ENCODE data around the gene STEAP2.

STEAP2 gene

DNA sequence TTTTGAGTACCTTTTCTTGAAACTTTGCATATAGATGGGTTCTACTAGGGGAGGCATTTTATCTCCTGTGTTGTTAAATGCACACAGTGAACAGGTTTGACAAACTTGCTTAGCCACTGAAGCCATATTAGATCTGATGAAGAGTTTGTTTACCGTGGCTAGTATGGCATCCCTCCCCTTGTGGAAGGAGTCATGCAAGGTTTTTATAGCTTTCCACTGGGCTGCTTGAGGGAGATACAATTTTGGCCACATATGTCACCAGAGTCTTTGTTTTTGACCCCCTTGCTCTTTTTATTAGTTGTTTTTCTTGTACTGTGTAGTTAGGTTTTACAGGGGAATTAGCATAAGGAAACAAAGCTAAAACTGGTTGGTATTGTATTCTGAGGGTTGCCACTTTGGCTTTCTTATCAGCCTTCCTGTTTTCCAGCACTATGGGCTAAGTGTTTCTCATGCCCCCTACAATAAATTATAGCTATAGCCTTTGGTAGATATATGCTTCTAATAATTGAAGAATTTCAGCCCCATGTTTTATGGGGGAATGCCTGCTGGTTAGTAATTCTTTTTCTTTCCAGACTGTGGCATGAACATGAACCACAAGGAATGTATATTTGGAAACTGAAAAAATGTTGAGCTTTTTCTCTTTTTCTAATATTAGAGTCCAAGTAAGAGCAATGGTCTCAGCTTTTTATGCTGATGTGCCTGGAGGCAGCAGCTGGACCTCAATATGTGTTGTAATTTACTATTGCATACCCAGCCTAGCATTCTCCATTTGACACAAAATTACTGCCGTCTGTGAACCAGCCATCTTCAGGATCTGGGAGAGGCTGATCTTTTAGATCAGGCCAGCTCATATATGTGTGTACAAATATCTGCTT, 18.4 kb upstream of the STEAP2 start:
- intact Hi-C loops (cut with DNase I): no loop called here
- DNase-seq: no peak

DNA sequence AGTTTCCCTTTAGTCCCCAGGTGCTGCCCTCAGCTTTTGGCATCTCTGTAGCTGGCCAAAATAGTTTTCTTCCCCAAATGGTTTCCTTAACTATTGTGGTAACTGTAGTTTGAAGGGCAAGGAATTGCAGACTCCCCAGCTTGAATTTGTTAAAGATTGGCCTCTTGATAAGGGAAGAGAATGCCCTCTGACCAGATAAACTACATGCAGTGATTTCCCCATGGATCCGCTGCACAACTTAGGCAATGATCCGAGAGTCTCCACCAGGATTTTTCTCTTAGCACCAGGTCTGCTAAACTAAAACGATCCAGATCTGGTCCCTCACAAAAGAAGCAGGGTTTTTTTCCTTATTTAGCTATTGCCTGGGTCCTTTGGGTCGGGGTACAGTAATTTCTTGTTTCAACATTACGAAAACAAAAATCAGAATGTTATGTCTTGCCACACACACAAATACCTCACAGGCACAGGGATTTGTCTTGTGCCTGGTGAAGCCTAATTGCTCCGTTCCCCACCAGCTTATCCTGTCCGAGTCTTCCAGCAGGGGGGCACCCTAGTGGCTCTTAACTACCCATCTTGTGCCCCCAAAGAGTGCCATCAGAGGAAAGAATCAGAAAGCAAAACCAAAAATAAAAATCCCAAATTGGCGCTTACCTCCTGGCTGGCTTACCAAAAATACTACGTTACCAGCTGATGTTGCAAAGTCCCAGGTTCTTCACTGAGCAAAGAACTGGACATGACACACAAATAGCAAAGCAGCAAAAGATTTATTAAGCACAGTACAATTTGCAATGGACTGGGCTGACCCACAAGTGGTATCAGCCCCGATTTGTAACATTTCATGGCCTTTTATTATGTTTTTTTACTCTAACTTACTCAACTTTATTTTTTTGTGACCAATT, 16.4 kb upstream of the STEAP2 start:
- DNase-seq: no peak
- intact Hi-C loops (cut with DNase I): no loop called here

DNA sequence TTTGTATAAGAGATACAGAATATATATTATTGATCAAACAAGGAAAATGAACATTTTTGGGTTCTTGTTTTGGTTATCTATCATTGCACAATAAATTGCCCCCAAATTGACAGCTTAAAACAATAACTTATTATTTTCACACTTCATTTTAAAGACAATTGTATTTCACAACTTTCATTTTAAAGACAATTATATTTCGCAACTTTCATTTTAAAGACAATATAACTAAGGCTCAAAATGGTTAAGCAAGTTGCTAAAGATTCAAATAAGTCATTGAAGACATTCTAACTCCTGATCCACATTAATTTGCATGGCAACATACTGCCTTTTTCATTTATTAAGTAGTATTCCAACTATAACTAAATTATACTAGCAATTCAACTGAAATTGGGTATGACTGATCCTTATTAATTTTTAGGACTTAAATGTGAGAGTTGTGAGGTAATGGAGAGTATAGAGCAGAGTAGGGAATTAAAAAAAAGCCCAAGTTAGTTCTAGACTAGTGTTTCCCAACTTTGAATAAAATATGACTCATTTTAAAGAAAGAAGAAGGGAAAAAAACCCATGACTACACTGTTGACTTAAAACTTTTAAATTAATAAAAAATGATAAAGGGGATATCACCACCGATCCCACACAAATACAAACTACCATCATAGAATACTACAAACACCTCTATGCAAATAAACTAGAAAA, 9.9 kb upstream of the STEAP2 start:
- intact Hi-C loops (cut with DNase I): no loop called here
- DNase-seq: no peak

DNA sequence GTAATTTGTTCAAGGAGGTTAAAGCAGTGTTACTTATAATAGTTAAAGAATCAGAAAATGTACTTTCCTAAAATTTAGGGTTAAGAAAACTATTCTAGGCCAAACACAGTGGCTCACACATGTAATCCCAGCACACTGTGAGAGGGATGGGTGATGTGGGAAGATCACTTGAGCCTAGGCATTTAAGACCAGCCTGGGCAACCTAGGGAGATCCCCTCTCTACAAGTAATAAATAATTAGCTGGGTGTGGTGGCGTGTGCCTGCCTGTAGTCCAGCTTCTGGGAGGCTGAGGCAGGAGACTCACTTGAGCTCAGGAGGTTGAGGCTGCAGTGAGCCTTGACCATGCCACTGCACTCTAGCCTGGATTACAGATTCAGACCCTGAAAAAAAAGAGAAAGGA, 3.6 kb upstream of the STEAP2 start:
- DNase-seq: no peak
- intact Hi-C loops (cut with DNase I): no loop called here

- DNase-seq: no peak
- intact Hi-C loops (cut with DNase I): loop anchor here (10.0 kb wide), 1 partner anchor 55 kb away; the partner anchor contains the start of gene STEAP1
These were observed 1.8 kb upstream of the STEAP2 start for GRCh38 chr7:90209776-90210175.

DNA sequence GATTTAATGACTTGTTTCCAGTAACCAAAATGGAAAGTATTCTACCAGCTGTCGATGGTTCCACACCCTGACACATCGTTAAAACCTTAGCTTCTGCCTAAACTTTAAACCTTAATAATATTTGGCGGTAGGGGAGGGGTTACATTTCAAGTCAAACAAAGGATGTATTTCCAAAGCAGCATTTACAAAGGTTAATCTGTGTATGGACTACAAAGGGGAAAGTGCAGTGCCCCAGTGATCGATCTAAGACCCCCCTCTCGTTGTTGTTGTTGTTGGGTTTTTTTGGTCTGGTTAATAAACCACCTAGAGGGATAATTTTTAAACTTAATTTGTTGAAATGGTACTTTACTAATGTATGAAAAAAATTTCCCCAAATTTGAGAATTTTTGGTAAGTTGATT, 1.1 kb upstream of the STEAP2 start:
- intact Hi-C loops (cut with DNase I): loop anchor here (10.0 kb wide), 1 partner anchor 56 kb away; the partner anchor contains the start of gene STEAP1
- no peak for DNase-seq

- intact Hi-C loops (cut with DNase I): loop anchor here (10.0 kb wide), 1 partner anchor 56 kb away; the partner anchor contains the start of gene STEAP1
- DNase-seq: peak in 2 of 10 donors; percentile 7 to 69
These were observed 559 bp upstream of the STEAP2 start for GRCh38 chr7:90210981-90211380.

GRCh38 chr7:90212149-90212495, 582 bp downstream of the STEAP2 start:
- no peak for DNase-seq
- intact Hi-C loops (cut with DNase I): loop anchor here (10.0 kb wide), 1 partner anchor 57 kb away; the partner anchor contains the start of gene STEAP1

DNA sequence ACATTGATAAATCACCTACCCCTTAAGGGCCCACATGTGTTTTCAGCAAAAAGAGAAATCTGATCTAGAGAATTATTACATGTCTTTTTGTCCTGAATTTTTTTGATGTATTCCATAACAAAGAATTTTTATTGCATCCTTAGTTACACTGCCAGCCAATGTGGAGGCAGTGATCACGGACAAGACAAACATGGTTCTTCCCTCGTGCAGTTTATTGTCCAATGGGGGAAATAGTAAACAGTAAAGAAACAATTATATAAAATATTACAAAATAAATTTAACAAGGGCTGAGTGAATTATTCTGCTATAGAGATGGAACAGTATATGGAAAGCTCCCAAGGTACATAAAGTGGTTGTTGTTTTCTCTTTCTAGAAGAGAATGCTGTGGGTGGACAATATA, 2.0 kb downstream of the STEAP2 start:
- no peak for DNase-seq
- intact Hi-C loops (cut with DNase I): loop anchor here (10.0 kb wide), 1 partner anchor 59 kb away; the partner anchor contains the start of gene STEAP1

GRCh38 chr7:90216080-90216674, 4.6 kb downstream of the STEAP2 start:
- intact Hi-C loops (cut with DNase I): loop anchor here (10.0 kb wide), 1 partner anchor 61 kb away; the partner anchor contains the start of gene STEAP1

DNA sequence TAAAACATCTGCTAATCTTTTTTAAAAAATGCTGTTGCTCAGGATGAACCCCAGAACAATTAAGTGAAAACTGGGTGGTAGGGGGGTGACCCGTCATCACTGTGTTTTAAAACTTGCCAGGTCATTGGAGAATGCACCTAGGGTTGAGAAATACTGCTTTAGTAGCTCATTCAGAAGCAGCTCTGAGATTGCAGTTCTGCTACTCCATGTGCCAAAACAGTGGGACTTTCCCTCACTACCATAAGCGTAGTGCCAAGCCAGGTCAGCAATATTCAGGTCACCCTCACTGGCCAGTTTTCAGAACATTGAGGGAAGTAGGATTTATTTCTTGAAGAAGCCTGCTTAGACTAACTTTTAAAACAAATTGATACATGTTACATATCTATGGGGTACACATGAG, 5.2 kb downstream of the STEAP2 start:
- intact Hi-C loops (cut with DNase I): loop anchor here (10.0 kb wide), 1 partner anchor 62 kb away; the partner anchor contains the start of gene STEAP1
- no peak for DNase-seq

More at GRCh38 chr7:90216080-90216674, 4.6 kb downstream of the STEAP2 start:
- no peak for DNase-seq

DNA sequence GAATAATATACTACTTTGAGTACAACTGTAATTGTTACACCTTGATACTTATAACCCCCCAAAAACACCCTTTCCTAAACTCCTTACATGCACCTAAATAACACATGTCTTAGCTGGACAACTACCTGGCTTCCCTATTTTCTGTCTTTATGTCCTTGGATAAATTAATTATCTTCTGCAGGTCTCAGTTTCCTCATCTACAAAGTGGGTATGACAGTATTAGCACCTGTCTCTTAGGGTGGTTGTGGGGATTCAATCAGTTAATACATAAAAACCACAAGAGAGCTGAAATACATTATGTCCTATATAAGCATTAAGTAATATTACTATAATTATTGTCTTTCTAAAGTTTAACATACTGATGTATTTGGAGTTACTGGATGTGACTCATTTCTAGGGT, 10.8 kb downstream of the STEAP2 start:
- intact Hi-C loops (cut with DNase I): no loop called here
- no peak for DNase-seq

DNA sequence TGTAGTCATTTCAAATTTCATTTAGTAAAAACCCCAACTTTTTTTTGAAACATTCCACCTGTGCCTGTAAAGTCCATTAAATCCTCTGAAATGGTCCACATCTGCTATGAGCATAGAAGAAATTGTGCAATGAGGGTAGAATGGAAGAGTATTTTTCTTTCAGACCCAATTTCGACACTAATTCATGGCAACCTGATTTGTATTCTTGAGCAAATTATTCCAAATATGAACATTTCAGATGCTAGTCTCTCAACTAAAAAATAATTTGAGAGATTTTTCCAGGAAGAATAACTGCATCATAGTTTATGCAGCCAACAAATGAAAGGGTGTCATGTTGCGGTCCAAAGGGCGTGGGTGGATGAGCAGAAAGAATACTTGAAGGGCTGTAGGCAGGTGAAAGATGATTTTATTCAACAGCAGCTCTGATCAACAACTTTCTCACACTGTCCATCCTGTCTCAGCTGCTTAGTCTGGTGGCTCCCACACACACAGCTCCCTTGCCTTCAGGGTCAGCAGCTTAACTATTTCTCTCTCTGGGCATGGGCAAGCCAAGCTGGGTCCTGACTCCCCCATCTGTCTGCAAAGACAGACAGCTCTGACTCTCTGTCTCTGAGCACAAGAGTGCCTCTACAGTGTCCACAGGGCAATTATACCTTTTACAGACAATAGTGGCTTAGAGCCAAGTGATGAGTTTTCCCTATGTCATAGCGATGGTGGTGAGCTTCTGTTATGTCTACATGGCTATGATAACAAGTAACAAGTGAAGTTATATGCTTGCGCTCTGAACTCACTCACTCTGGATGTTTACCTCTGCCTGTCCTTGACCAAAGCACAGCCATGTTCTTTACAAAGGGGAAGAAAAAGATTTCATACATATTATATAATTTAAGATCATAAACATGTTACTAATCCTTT, 11.5 kb downstream of the STEAP2 start:
- DNase-seq: no peak
- intact Hi-C loops (cut with DNase I): no loop called here

DNA sequence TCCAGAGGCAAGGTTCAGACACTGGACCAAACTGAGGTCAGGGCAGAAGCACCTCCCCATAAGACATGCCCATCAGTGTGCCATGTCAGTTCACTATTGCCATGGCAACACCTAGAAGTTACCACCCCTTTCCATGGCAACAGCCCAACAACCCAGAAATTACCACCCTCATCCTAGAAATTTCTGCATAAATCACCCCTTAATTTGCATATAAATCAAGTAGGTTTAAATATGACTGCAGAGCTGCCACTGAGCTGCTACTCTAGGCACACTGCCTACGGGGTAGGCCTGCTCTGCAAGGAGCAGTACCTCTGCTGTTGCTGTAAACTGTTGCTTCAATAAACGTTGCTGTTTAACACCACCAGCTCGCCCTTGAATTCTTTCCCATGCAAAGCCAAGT, 12.7 kb downstream of the STEAP2 start:
- no peak for DNase-seq
- intact Hi-C loops (cut with DNase I): no loop called here

GRCh38 chr7:90225181-90225580, 13.6 kb downstream of the STEAP2 start:
- DNase-seq: no peak
- intact Hi-C loops (cut with DNase I): no loop called here

- no peak for DNase-seq
- intact Hi-C loops (cut with DNase I): no loop called here
These were observed 14.1 kb downstream of the STEAP2 start for GRCh38 chr7:90225601-90226000.

GRCh38 chr7:90227259-90227658, 15.7 kb downstream of the STEAP2 start:
- no peak for DNase-seq
- intact Hi-C loops (cut with DNase I): no loop called here

DNA sequence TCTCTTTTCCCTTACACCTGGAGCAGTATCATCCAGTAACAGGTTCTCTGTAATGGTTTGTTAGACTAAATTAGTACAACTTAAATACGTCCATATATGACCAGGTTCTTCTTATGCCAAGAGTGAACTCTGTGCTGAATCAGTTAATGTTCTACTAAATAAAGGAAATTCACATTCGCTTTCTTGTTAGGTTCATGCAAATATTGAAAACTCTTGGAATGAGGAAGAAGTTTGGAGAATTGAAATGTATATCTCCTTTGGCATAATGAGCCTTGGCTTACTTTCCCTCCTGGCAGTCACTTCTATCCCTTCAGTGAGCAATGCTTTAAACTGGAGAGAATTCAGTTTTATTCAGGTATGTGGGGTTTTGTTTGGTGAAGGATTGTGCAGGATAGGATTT, 18.1 kb downstream of the STEAP2 start:
- no peak for DNase-seq
- intact Hi-C loops (cut with DNase I): no loop called here

GRCh38 chr7:90230834-90231233, 19.3 kb downstream of the STEAP2 start:
- intact Hi-C loops (cut with DNase I): no loop called here

More at GRCh38 chr7:90230834-90231233, 19.3 kb downstream of the STEAP2 start:
- no peak for DNase-seq
